ENCODE results near the gene FRMPD1.

- no peak for TF ChIP-seq CTCF (IDR thresholded peaks at IDR 0.05)
- no peak for TF ChIP-seq POLR2AphosphoS5 (IDR thresholded peaks at IDR 0.05)
- TF ChIP-seq POLR2A (IDR thresholded peaks at IDR 0.05), result no peak
- TF ChIP-seq EP300 (IDR thresholded peaks at IDR 0.05; ENCODE audit: low read depth), result no peak
These were observed 82.2 kb downstream of the FRMPD1 start for GRCh38 chr9:37732952-37733351.
